Measurements from ENCODE around the gene ITPRIPL2.

Gene ITPRIPL2

DNA sequence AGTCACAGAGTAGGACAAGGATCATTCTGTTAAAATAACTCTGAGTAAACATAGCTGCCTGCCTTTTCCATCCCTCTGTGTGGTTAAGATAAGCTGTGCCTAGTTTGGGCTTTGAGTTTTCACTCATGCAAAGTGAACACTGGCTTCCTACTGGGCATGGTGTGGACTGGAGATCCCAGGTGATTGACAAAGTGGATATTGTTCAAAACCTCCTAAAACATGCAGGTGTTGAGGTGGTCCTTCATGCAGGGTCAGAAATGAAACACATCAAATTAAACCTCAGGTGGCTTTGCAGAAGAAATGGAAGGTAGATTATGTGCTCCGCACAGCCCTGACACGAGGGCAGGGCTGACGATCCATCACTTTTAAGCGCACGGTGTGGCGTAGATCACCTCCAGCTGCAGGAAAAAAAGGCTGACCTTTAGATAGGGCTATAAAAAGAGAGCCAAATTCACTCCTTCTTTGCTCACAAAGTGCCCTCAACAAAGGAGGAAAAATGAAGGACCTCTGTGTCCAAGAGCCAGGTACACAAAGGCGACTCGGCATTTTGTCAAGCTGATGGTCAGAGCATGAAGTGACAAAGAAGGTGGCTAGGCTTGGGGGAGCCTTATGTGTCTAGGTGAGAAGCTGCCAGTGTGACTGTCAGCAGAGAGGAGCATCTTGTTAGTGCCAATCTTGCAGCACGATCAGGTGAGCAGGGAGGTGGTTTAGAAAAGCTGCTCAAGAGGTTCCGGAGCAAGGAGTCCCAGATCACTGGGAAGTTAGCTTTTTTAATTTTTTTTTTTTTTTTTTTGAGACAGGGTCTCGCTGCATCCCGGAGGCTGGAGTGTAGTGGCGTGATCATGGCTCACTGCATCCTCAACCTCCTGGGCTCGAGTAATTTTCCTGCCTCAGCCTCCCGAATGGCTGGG, 19.9 kb upstream of the ITPRIPL2 start:
- Histone ChIP-seq H3K27me3 (ENCODE audit: control insufficient read depth in 1 of 2, insufficient read depth in 2 of 2, low read length in 2 of 2) (no peaks in the 10 kb centered on the region), H3K9ac (ENCODE audit: low read length in 2 of 2) (no peak overlapping the region), H3K4me3 (ENCODE audit: low read length in 2 of 2) (no peak overlapping the region), H3K9me3 (ENCODE audit: control insufficient read depth in 2 of 2, low read length in 2 of 2) (no peaks in the 10 kb centered on the region), H3K27ac (ENCODE audit: low read length) (no peak overlapping the region), H3K36me3 (ENCODE audit: control insufficient read depth in 2 of 2, insufficient read depth in 2 of 2, low read length in 2 of 2) (no peaks in the 10 kb centered on the region), H3K4me1 (ENCODE audit: control insufficient read depth, insufficient read depth, low read length) (no peaks in the 10 kb centered on the region)

DNA sequence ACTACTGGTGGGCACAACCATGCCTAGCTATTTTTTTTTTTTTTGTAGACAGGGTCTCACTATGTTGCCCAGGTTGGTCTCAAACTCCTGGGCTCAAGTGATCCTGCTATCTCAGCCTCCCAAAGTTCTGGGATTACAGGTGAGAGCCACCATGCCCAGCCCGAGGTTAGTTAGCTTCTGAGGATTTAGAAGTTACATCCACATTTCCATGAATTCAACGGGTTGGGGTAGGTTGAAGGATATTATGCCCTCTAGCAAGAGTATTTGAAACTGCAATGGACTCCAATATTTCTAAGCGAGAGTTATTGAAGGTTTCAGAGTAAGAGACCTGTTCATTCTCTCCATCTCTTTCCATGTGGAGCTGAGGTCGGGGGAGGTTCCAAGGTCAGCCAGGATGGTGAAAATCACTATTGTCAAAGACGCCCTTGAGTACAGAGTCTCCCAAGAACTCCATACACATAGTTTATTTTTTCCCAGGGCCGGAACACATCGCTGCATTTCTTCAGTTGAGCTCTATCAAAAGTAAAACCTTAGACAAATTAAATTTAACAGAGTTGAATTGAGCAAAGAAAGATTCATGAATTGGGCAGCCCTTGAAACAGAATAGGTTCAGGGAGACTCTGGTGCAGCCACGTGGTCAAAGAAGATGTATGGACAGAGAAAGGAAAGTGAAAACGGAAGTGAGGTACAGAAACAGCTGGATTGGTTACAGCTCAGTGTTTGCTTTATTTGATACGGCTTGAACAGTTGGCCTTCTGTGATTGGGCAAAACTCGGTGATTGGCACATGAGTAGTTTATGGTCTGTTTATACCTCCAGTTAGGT, 19.0 kb upstream of the ITPRIPL2 start:
- Histone ChIP-seq H3K4me3 (ENCODE audit: low read length in 2 of 2) (no peak overlapping the region), H3K27ac (ENCODE audit: low read length) (no peak overlapping the region), H3K9ac (ENCODE audit: low read length in 2 of 2) (no peak overlapping the region), H3K27me3 (ENCODE audit: control insufficient read depth in 1 of 2, insufficient read depth in 2 of 2, low read length in 2 of 2) (no peaks in the 10 kb centered on the region), H3K4me1 (ENCODE audit: control insufficient read depth, insufficient read depth, low read length) (no peaks in the 10 kb centered on the region), H3K9me3 (ENCODE audit: control insufficient read depth in 2 of 2, low read length in 2 of 2) (no peaks in the 10 kb centered on the region), H3K36me3 (ENCODE audit: control insufficient read depth in 2 of 2, insufficient read depth in 2 of 2, low read length in 2 of 2) (no peaks in the 10 kb centered on the region)

- Histone ChIP-seq H3K9ac (ENCODE audit: low read length in 2 of 2) (no peak overlapping the region), H3K4me1 (ENCODE audit: control insufficient read depth, insufficient read depth, low read length) (no peaks in the 10 kb centered on the region), H3K27ac (ENCODE audit: low read length) (no peak overlapping the region), H3K9me3 (ENCODE audit: control insufficient read depth in 2 of 2, low read length in 2 of 2) (peaks cover 0 to 3% of the 10 kb centered on the region in 2 donors), H3K4me3 (ENCODE audit: low read length in 2 of 2) (no peak overlapping the region), H3K27me3 (ENCODE audit: control insufficient read depth in 1 of 2, insufficient read depth in 2 of 2, low read length in 2 of 2) (no peaks in the 10 kb centered on the region), H3K36me3 (ENCODE audit: control insufficient read depth in 2 of 2, insufficient read depth in 2 of 2, low read length in 2 of 2) (no peaks in the 10 kb centered on the region)
These were observed 18.1 kb upstream of the ITPRIPL2 start for GRCh38 chr16:19095654-19096053.

DNA sequence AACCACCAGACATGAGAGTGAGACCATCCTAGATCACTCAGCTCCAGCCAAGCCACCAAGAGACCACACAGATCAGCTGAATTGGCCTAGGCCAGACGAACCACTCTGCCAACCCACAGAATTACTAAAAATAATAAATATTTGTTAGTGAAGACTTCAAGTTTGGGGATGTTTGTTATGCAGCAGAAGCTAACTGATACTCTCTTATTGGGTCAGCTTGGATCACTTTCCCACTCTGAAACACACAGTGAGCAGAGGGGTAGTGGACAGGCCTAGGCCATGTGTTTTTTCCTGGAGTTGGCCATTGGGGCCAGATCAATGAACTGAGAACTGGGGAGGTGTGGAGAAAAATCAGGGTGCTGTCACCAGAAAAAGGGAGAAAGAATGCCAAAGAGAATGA, 15.6 kb upstream of the ITPRIPL2 start:
- no peaks in the 10 kb centered on the region for H3K36me3 ChIP-seq (ENCODE audit: control insufficient read depth in 2 of 2, insufficient read depth in 2 of 2, low read length in 2 of 2)
- no peak overlapping the region for H3K27ac ChIP-seq (ENCODE audit: low read length)
- no peak overlapping the region for H3K4me3 ChIP-seq (ENCODE audit: low read length in 2 of 2)
- no peaks in the 10 kb centered on the region for H3K4me1 ChIP-seq (ENCODE audit: control insufficient read depth, insufficient read depth, low read length)
- H3K9ac ChIP-seq (ENCODE audit: low read length in 2 of 2), result no peak overlapping the region
- peaks cover 0 to 3% of the 10 kb centered on the region in 2 donors for H3K9me3 ChIP-seq (ENCODE audit: control insufficient read depth in 2 of 2, low read length in 2 of 2)
- no peaks in the 10 kb centered on the region for H3K27me3 ChIP-seq (ENCODE audit: control insufficient read depth in 1 of 2, insufficient read depth in 2 of 2, low read length in 2 of 2)

DNA sequence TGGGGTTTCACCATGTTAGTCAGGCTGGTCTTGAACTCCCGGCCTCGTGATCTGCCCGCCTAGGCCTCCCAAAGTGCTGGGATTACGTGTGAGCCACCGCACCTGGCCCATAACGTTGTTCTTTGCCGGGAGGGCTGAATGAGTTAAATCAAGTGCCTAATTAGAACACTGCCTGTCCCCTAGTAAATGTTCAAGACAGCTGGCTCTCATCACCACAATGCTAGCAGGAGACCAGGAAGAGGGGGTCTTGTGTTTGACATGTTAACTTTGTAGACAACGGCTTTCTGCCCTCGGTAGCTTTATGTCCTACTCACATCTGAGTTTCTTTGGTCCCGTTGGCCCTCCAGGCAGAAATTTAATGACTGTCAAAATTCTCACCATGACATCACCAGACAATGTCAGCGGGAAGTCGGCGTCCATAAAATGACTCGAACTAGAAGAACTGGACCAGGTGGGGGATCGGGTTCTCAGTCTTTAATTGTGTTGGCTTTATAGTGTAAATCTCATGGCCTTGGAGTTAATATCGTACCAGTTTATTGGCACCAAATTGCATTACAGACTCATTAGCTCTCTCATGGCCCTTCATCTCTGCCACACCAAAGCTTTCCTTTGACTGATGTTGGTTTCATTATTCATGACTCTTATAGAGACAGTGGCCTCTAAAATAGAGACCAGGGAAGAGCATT, 11.4 kb upstream of the ITPRIPL2 start:
- Histone ChIP-seq H3K27ac (ENCODE audit: low read length) (no peak overlapping the region), H3K4me1 (ENCODE audit: control insufficient read depth, insufficient read depth, low read length) (peaks cover 2% of the 10 kb centered on the region), H3K27me3 (ENCODE audit: control insufficient read depth in 1 of 2, insufficient read depth in 2 of 2, low read length in 2 of 2) (peaks cover 0 to 2% of the 10 kb centered on the region in 2 donors), H3K4me3 (ENCODE audit: low read length in 2 of 2) (no peak overlapping the region), H3K36me3 (ENCODE audit: control insufficient read depth in 2 of 2, insufficient read depth in 2 of 2, low read length in 2 of 2) (no peaks in the 10 kb centered on the region), H3K9me3 (ENCODE audit: control insufficient read depth in 2 of 2, low read length in 2 of 2) (peaks cover 0 to 3% of the 10 kb centered on the region in 2 donors), H3K9ac (ENCODE audit: low read length in 2 of 2) (no peak overlapping the region)

DNA sequence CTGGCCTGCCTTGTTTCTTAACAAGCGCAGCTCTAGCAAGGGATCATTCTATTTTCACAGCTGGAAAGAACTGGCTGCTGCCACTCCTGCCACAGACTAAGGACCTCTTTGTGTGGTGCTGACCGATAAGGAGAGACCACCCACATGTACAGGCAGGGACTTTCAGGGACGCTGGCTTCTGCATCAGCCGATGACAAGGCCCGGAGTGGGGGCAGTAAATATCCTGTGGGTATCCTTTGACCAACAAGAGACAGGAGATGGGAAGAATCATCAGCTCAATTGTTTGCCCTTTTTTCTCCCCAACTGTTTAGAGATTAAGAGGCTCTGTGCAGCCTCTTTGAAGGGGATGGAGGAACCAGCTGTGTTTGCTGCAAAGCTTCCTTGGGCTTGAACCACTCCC, 9.2 kb upstream of the ITPRIPL2 start:
- Histone ChIP-seq H3K36me3 (ENCODE audit: control insufficient read depth in 2 of 2, insufficient read depth in 2 of 2, low read length in 2 of 2) (no peaks in the 10 kb centered on the region), H3K4me3 (ENCODE audit: low read length in 2 of 2) (no peak overlapping the region), H3K27me3 (ENCODE audit: control insufficient read depth in 1 of 2, insufficient read depth in 2 of 2, low read length in 2 of 2) (peaks cover 0 to 2% of the 10 kb centered on the region in 2 donors), H3K4me1 (ENCODE audit: control insufficient read depth, insufficient read depth, low read length) (peaks cover 2% of the 10 kb centered on the region), H3K27ac (ENCODE audit: low read length) (no peak overlapping the region), H3K9ac (ENCODE audit: low read length in 2 of 2) (no peak overlapping the region), H3K9me3 (ENCODE audit: control insufficient read depth in 2 of 2, low read length in 2 of 2) (peaks cover 0 to 3% of the 10 kb centered on the region in 2 donors)

- Histone ChIP-seq H3K27me3 (ENCODE audit: control insufficient read depth in 1 of 2, insufficient read depth in 2 of 2, low read length in 2 of 2) (peaks cover 0 to 2% of the 10 kb centered on the region in 2 donors), H3K9ac (ENCODE audit: low read length in 2 of 2) (no peak overlapping the region), H3K36me3 (ENCODE audit: control insufficient read depth in 2 of 2, insufficient read depth in 2 of 2, low read length in 2 of 2) (no peaks in the 10 kb centered on the region), H3K4me3 (ENCODE audit: low read length in 2 of 2) (no peak overlapping the region), H3K9me3 (ENCODE audit: control insufficient read depth in 2 of 2, low read length in 2 of 2) (peaks cover 0 to 1% of the 10 kb centered on the region in 2 donors), H3K4me1 (ENCODE audit: control insufficient read depth, insufficient read depth, low read length) (peaks cover 2% of the 10 kb centered on the region), H3K27ac (ENCODE audit: low read length) (no peak overlapping the region)
These were observed 8.6 kb upstream of the ITPRIPL2 start for GRCh38 chr16:19105131-19105530.

GRCh38 chr16:19105891-19106624, 7.7 kb upstream of the ITPRIPL2 start:
- Histone ChIP-seq H3K4me3 (ENCODE audit: low read length in 2 of 2) (no peak overlapping the region), H3K4me1 (ENCODE audit: control insufficient read depth, insufficient read depth, low read length) (peaks cover 2% of the 10 kb centered on the region), H3K27me3 (ENCODE audit: control insufficient read depth in 1 of 2, insufficient read depth in 2 of 2, low read length in 2 of 2) (peaks cover 0 to 2% of the 10 kb centered on the region in 2 donors), H3K36me3 (ENCODE audit: control insufficient read depth in 2 of 2, insufficient read depth in 2 of 2, low read length in 2 of 2) (no peaks in the 10 kb centered on the region), H3K27ac (ENCODE audit: low read length) (no peak overlapping the region), H3K9me3 (ENCODE audit: control insufficient read depth in 2 of 2, low read length in 2 of 2) (no peaks in the 10 kb centered on the region), H3K9ac (ENCODE audit: low read length in 2 of 2) (no peak overlapping the region)

- Histone ChIP-seq H3K9ac (ENCODE audit: low read length in 2 of 2) (no peak overlapping the region), H3K27me3 (ENCODE audit: control insufficient read depth in 1 of 2, insufficient read depth in 2 of 2, low read length in 2 of 2) (peaks cover 0 to 2% of the 10 kb centered on the region in 2 donors), H3K4me1 (ENCODE audit: control insufficient read depth, insufficient read depth, low read length) (peaks cover 2% of the 10 kb centered on the region), H3K9me3 (ENCODE audit: control insufficient read depth in 2 of 2, low read length in 2 of 2) (no peaks in the 10 kb centered on the region), H3K4me3 (ENCODE audit: low read length in 2 of 2) (no peak overlapping the region), H3K27ac (ENCODE audit: low read length) (no peak overlapping the region), H3K36me3 (ENCODE audit: control insufficient read depth in 2 of 2, insufficient read depth in 2 of 2, low read length in 2 of 2) (no peaks in the 10 kb centered on the region)
These were observed 7.1 kb upstream of the ITPRIPL2 start for GRCh38 chr16:19106625-19107020.
